AG09309 (cell line): Measurements from ENCODE around the gene PAF1.

Experiments
- DNase-seq: peaks from one replicate; pipeline ENCODE4 v3.0.0-alpha.2; 2010; ENCODE audit warnings: low read depth
- H3K4me3 ChIP-seq: 2 replicates; pipeline ENCODE4 v1.5.1; 2011; ENCODE audit warnings: mild to moderate bottlenecking, low read depth, low read length, moderate library complexity; ENCODE audit not compliant: control insufficient read depth
- TF ChIP-seq, protein P1 (sequence below): IDR thresholded peaks from 2 replicates; pipeline ENCODE4 v1.5.1; 2011; ENCODE audit warnings: mild to moderate bottlenecking, low read depth, low read length, inconsistent platforms; ENCODE audit not compliant: insufficient read depth, control insufficient read depth; ENCODE audit errors: missing control alignments

PAF1 gene

DNA sequence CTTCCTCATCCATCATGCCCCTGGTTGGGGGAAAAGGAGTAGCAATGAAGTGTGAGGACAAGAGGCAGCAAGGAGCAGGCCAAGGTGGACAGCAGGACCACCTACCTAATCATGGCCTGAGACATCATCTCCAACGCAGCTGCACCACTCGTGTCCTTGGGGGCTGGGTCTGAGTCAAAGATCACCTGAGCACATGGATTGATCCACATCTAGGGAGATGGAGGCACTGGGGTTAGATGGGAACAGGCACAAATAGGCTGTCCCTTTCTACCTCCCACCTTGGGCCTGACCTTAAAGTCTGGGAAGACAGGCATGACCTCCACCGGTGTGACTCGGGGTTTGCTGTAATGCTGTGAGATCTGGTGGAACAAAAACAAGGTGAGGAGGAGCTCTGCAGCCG is 2.2 kb downstream of the PAF1 start:
- DNase-seq, result no peak
- TF ChIP-seq, protein P1, sequence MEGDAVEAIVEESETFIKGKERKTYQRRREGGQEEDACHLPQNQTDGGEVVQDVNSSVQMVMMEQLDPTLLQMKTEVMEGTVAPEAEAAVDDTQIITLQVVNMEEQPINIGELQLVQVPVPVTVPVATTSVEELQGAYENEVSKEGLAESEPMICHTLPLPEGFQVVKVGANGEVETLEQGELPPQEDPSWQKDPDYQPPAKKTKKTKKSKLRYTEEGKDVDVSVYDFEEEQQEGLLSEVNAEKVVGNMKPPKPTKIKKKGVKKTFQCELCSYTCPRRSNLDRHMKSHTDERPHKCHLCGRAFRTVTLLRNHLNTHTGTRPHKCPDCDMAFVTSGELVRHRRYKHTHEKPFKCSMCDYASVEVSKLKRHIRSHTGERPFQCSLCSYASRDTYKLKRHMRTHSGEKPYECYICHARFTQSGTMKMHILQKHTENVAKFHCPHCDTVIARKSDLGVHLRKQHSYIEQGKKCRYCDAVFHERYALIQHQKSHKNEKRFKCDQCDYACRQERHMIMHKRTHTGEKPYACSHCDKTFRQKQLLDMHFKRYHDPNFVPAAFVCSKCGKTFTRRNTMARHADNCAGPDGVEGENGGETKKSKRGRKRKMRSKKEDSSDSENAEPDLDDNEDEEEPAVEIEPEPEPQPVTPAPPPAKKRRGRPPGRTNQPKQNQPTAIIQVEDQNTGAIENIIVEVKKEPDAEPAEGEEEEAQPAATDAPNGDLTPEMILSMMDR, result no peak
- H3K4me3 ChIP-seq, result no peak overlapping the region

DNA sequence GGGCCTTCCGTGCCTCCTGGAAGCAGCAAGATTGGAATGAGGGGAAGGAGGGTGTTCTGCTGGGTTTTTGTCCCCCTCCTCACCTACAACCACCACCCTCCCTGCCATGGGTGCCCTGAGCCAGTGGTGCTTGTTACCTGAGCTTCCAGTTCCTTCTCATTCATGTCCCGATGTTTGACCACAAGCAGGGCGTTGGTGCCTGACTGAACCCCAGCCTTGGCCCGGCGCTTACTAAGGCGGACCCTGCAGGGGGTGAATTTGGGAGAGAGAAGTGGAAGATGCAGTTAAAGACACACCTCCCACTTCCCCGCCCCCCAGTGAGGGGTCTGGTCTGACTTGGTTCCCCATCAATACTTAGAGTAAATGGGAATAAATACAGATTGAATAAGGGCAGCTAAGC is 4.3 kb downstream of the PAF1 start:
- no peak for DNase-seq
- TF ChIP-seq, protein P1, result no peak
- no peak overlapping the region for H3K4me3 ChIP-seq

DNA sequence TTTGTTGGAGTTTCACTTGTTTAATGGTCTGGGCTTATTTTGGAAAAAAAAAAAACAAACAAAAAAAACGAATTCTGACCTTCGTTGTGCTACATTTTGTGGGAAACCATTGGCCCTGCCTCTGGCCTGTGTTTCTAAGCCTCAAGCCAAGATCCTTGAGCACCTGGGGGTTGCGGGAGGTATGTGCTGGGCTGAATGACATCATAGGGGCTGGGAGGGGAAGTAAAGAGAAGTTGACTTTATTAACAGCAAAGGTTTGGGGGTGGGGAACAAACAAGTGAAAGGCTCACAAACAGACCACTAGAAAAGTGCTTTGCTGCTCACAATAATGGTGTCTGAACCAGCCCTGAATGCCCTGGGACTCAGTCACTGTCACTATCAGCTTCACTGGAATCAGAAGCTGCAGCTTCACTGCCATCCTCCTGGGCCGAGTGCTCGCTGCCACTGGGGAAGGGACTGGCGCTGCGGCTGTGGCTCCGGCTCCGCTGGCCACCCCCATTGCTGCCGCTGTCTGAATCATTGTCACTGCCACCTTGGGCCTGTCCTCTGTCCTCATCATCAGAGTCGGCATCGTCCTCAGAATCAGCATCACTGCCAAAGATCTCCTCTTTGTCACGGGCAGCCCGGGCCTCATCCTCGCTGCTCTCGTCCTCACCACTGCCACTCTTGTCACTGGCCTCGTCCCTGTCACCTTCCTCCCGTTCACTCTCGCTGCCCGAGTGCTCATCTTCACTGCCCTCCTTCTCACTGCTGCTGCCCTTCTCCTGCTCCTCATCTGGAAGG is 5.1 kb downstream of the PAF1 start:
- TF ChIP-seq, protein P1, result no peak
- no peak overlapping the region for H3K4me3 ChIP-seq
- no peak for DNase-seq

DNA sequence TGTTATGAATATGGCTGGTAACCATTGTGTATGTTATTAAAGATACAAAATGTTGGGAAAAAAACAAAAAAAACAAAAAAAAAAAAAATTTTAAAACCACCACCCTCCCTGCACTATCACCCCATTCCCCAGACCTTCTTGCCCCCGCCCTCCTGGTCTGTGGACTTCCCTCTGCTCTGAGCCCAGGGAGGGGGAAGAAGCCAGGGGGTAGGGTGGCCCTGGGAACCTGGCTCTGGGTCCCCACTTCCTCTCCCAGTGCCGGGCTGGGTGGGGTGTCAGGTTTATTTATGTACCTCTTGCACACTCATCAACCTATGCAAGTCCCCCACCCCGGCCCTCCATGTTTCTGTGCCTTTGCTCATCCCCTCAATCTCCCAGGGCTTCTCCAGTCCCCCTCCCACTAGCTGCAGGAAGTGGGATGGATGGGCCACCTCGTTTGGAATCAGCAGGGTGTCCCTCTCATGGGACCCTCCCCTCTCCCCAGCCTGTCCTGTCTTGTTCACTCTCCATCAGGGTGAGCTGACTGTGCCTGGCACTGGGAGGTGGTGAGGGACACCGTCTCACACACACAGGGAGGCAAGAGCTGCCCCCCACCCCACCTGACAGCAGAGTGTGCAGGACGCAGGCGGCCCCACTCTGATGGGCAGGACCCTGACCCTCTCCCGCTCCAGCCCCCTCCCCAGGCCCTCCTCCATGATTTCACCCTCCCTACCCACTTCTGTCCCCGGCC is 5.9 kb downstream of the PAF1 start:
- no peak for DNase-seq
- TF ChIP-seq, protein P1, result no peak
- no peak overlapping the region for H3K4me3 ChIP-seq

DNA sequence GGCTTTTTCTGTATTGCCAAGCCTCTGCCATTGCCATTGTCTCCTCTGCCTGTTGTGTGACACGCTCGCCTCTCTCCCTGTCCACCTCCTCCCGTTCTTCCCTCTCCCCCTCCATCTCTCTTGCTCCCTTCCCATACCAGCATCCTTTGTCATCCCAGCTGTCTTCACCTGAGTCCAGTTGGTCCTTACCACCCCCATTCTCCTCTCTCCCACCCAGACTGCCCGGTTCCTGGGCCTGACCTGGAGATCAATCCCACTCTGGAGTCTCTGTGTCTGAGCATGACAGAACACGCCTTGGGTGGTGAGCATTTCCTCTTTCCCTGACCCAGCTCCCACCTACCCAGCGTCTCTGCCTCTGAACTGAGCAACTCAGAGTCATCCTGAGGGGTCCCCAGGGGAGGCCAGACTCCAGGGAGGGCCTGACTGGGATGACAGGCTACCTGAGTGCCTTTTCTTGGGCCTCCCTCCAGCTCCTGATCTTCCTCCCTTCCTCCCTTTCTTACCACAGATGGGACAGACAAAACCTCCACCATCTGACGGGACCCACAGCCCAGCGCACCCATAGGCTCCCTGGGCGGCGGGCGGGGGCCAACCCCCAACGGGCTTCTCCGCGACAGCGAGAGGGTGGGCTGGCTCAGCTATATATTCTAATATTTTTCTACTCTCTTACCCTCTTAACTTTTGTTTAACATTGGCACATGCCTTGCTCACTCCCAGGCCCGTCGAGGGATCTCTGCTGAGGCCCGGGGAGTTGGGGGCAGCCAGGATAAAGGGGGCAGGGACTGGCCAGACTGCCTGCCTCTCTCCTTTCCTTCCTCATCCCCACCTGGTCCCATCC is 7.7 kb downstream of the PAF1 start:
- no peak for DNase-seq
- H3K4me3 ChIP-seq, result no peak overlapping the region
- TF ChIP-seq, protein P1, result no peak

DNA sequence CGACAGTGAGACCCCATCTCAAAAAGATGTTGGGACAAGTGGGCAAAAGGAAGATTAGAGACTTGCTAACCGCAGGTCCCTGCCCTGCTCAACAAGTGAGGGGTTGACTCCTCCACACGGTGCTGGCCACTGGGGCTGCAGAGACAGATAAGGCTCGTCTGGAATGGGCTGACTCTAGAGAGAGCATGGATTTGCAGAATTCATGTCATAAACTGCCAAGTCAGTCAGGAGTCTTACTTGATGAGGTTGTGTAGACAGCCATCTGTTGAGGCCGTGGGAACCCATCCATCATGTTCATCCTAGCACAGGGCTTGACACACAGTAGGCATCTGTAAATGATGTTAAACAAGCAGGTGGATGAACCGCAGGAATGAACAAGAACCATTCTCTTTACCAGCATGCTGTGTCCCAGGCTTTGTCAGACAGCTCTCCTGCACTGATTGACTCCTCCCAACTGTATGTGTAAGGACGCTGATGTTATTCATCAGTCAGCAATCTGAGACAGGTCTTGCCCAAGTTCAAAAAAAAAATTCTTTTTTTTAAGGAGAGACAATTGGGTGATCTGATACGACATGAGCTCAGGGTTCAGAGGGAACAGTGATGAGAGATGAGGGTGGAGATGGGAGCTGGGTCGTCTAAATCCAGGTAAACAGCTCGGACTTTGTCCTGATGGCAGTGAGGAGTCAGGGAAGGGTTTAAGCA is 8.8 kb downstream of the PAF1 start:
- no peak overlapping the region for H3K4me3 ChIP-seq
- DNase-seq, result no peak
- TF ChIP-seq, protein P1, result no peak
